SIG-M5 treated with dmso at 0.1 percent for 504 hours (cell line): ENCODE data around the gene ECT2.
A peak's percentile ranks its signal among the peaks of the same experiment; 100 is the strongest.
"Not testable (repeated sequence)": the region's sequence is repeated elsewhere in the genome, so short reads cannot be mapped to it uniquely, and the experiment has no call there.

Experiments used
- DNase-seq: peaks from one replicate; lab custom pipeline; 2025; ENCODE audit not compliant: unreplicated experiment; lab: John Stamatoyannopoulos, UW

ECT2 gene

GRCh38 chr3:172808969-172809546 is 58.5 kb downstream of the ECT2 start:
- peak; percentile 35 for DNase-seq

- DNase-seq: no peak
These were observed 60.6 kb downstream of the ECT2 start for GRCh38 chr3:172811099-172811498.

GRCh38 chr3:172813462-172813861 is 62.9 kb downstream of the ECT2 start:
- DNase-seq: no peak

- DNase-seq: no peak
These were observed 64.2 kb downstream of the ECT2 start for GRCh38 chr3:172814738-172815137.

GRCh38 chr3:172815857-172816256 is 65.3 kb downstream of the ECT2 start:
- DNase-seq: no peak

GRCh38 chr3:172816281-172816680 is 65.8 kb downstream of the ECT2 start:
- no peak for DNase-seq

- DNase-seq: no peak
These were observed 66.4 kb downstream of the ECT2 start for GRCh38 chr3:172816968-172817367.

GRCh38 chr3:172820492-172820891 is 70.0 kb downstream of the ECT2 start:
- DNase-seq: no peak

GRCh38 chr3:172824229-172824628 is 73.7 kb downstream of the ECT2 start:
- no peak for DNase-seq

- not testable (repeated sequence) for DNase-seq
These were observed 76.7 kb downstream of the ECT2 start for GRCh38 chr3:172827231-172827630.

- no peak for DNase-seq
These were observed 82.5 kb downstream of the ECT2 start for GRCh38 chr3:172832983-172833382.

GRCh38 chr3:172836390-172836997 is 86.0 kb downstream of the ECT2 start:
- peak; percentile 52 for DNase-seq

- DNase-seq: no peak
These were observed 89.2 kb downstream of the ECT2 start for GRCh38 chr3:172839679-172840078.

- DNase-seq: no peak
These were observed 89.9 kb downstream of the ECT2 start for GRCh38 chr3:172840463-172840862.

GRCh38 chr3:172840913-172841312 is 90.4 kb downstream of the ECT2 start:
- DNase-seq: no peak

GRCh38 chr3:172844428-172844827 is 93.9 kb downstream of the ECT2 start:
- DNase-seq: no peak

- peak; percentile 15 for DNase-seq
These were observed 95.6 kb downstream of the ECT2 start for GRCh38 chr3:172846103-172846561.

GRCh38 chr3:172846706-172847105 is 96.2 kb downstream of the ECT2 start:
- DNase-seq: no peak

GRCh38 chr3:172847292-172847691 is 96.8 kb downstream of the ECT2 start:
- DNase-seq: no peak

GRCh38 chr3:172848910-172849309 is 98.4 kb downstream of the ECT2 start:
- DNase-seq: no peak

GRCh38 chr3:172853005-172853404 is 102.5 kb downstream of the ECT2 start:
- no peak for DNase-seq

- DNase-seq: no peak
These were observed 103.6 kb downstream of the ECT2 start for GRCh38 chr3:172853921-172854666.
